HEK293 (cell line): Measurements from ENCODE around the gene AADAT.

Experiments
- CTCF ChIA-PET: fragments of 350-600 bp; formaldehyde crosslinking; extraction: SDS; loops from one replicate; lab custom pipeline; 2021; ENCODE audit warnings: antibody characterized with exemption; lab: Yijun Ruan, JAX
- POLR2A ChIA-PET: fragments of 300-600 bp; formaldehyde crosslinking; extraction: SDS; loops from one replicate; lab custom pipeline; 2020; ENCODE audit warnings: antibody characterized with exemption, inconsistent platforms; lab: Yijun Ruan, JAX
- H3K27ac ChIP-seq: fragments of 200-500 bp; sonication (Bioruptor generic); 2 replicates; pipeline ENCODE4 v1.5.1; 2014; ENCODE audit warnings: low read depth, low read length, control low read depth, inconsistent platforms; ENCODE audit errors: extremely low read depth
- H3K36me3 ChIP-seq, 2 experiments: fragments of 200-500 bp in 1 of 2; sonication (Bioruptor generic) in 1 of 2; 1 replicate in 1 of 2; 2 replicates in 1 of 2; pipeline ENCODE4 v1.5.1; 2014 to 2017; ENCODE audit warnings: inconsistent platforms in 2 of 2, low read length in 2 of 2; ENCODE audit not compliant: control insufficient read depth in 2 of 2, insufficient read depth in 1 of 2
- H3K4me1 ChIP-seq: fragments of 200-500 bp; sonication (Bioruptor generic); 2 replicates; pipeline ENCODE4 v1.5.1; 2014; ENCODE audit warnings: mild to moderate bottlenecking, low read length, inconsistent platforms; ENCODE audit not compliant: control insufficient read depth, insufficient read depth
- H3K4me3 ChIP-seq: 2 replicates; pipeline ENCODE4 v1.5.1; 2011; ENCODE audit warnings: low read depth, mild to moderate bottlenecking, control low read depth, low read length, moderate library complexity
- H3K9me3 ChIP-seq: fragments of 200-500 bp; sonication (Bioruptor generic); 2 replicates; pipeline ENCODE4 v1.5.1; 2014; ENCODE audit warnings: low read depth, low read length, inconsistent platforms; ENCODE audit not compliant: control insufficient read depth, insufficient read depth
- CTCF ChIP-seq: fragments of 450-650 bp; formaldehyde crosslinking; IDR thresholded peaks from 2 replicates; pipeline ENCODE4 v1.5.1; 2016; ENCODE audit warnings: missing biosample characterization, missing genetic modification characterization
- FEZF1 ChIP-seq: fragments of 450-650 bp; formaldehyde crosslinking; IDR thresholded peaks from 2 replicates; pipeline ENCODE4 v1.5.1; 2016; ENCODE audit warnings: missing biosample characterization, missing genetic modification characterization
- INSM2 ChIP-seq: fragments of 450-650 bp; formaldehyde crosslinking; IDR thresholded peaks from 2 replicates; pipeline ENCODE4 v1.5.1; 2016; ENCODE audit warnings: missing biosample characterization, missing genetic modification characterization
- KLF17 ChIP-seq: fragments of 450-650 bp; formaldehyde crosslinking; IDR thresholded peaks from 2 replicates; pipeline ENCODE4 v1.5.1; 2016; ENCODE audit warnings: missing biosample characterization, missing genetic modification characterization
- OSR2 ChIP-seq: fragments of 450-650 bp; formaldehyde crosslinking; IDR thresholded peaks from 2 replicates; pipeline ENCODE4 v1.5.1; 2016; ENCODE audit warnings: missing biosample characterization, missing genetic modification characterization
- RBAK ChIP-seq: fragments of 450-650 bp; formaldehyde crosslinking; IDR thresholded peaks from 2 replicates; pipeline ENCODE4 v1.5.1; 2016; ENCODE audit warnings: missing biosample characterization, missing genetic modification characterization
- TCF7L2 ChIP-seq: IDR thresholded peaks from 2 replicates; pipeline ENCODE4 v1.6.1; 2011; ENCODE audit warnings: low read depth, mild to moderate bottlenecking, inconsistent platforms, low read length, moderate library complexity, borderline replicate concordance
- ZBTB21 ChIP-seq: fragments of 450-650 bp; formaldehyde crosslinking; IDR thresholded peaks from 2 replicates; pipeline ENCODE4 v1.5.1; 2017; ENCODE audit warnings: missing biosample characterization, missing genetic modification characterization
- ZFP41 ChIP-seq: fragments of 450-650 bp; formaldehyde crosslinking; IDR thresholded peaks from 2 replicates; pipeline ENCODE4 v1.5.1; 2016; ENCODE audit warnings: missing biosample characterization, missing genetic modification characterization, borderline replicate concordance
- ZNF2 ChIP-seq: fragments of 450-650 bp; formaldehyde crosslinking; IDR thresholded peaks from 2 replicates; pipeline ENCODE4 v1.5.1; 2016; ENCODE audit warnings: missing biosample characterization, missing genetic modification characterization
- ZNF223 ChIP-seq: fragments of 450-650 bp; formaldehyde crosslinking; IDR thresholded peaks from 2 replicates; pipeline ENCODE4 v1.5.1; 2016; ENCODE audit warnings: missing biosample characterization, missing genetic modification characterization
- ZNF248 ChIP-seq: fragments of 450-650 bp; formaldehyde crosslinking; IDR thresholded peaks from 2 replicates; pipeline ENCODE4 v1.5.1; 2017; ENCODE audit warnings: missing biosample characterization, missing genetic modification characterization
- ZNF292 ChIP-seq: fragments of 450-650 bp; formaldehyde crosslinking; IDR thresholded peaks from 2 replicates; pipeline ENCODE4 v1.5.1; 2016; ENCODE audit warnings: low read depth, missing biosample characterization, missing genetic modification characterization, borderline replicate concordance
- ZNF311 ChIP-seq: fragments of 450-650 bp; formaldehyde crosslinking; IDR thresholded peaks from 2 replicates; pipeline ENCODE4 v1.5.1; 2017; ENCODE audit warnings: missing biosample characterization, missing genetic modification characterization, borderline replicate concordance
- ZNF391 ChIP-seq: fragments of 450-650 bp; formaldehyde crosslinking; IDR thresholded peaks from 2 replicates; pipeline ENCODE4 v1.5.1; 2016; ENCODE audit warnings: low read depth, missing biosample characterization, missing genetic modification characterization, borderline replicate concordance
- ZNF394 ChIP-seq: fragments of 450-650 bp; formaldehyde crosslinking; IDR thresholded peaks from 2 replicates; pipeline ENCODE4 v1.5.1; 2016; ENCODE audit warnings: missing biosample characterization, missing genetic modification characterization, mild to moderate bottlenecking, moderate library complexity, borderline replicate concordance
- ZNF510 ChIP-seq: fragments of 450-650 bp; formaldehyde crosslinking; IDR thresholded peaks from 2 replicates; pipeline ENCODE4 v1.5.1; 2018; ENCODE audit warnings: mild to moderate bottlenecking, missing genetic modification characterization, missing biosample characterization; ENCODE audit not compliant: insufficient replicate concordance
- ZNF580 ChIP-seq: fragments of 450-650 bp; formaldehyde crosslinking; IDR thresholded peaks from 2 replicates; pipeline ENCODE4 v1.5.1; 2016; ENCODE audit warnings: missing biosample characterization, missing genetic modification characterization
- ZNF600 ChIP-seq: fragments of 450-650 bp; formaldehyde crosslinking; IDR thresholded peaks from 2 replicates; pipeline ENCODE4 v1.5.1; 2016; ENCODE audit warnings: missing biosample characterization, missing genetic modification characterization
- ZNF626 ChIP-seq: fragments of 450-650 bp; sonication (Bioruptor Pico); formaldehyde crosslinking; IDR thresholded peaks from 2 replicates; pipeline ENCODE4 v1.5.1; 2018; ENCODE audit warnings: missing biosample characterization, missing genetic modification characterization, inconsistent platforms
- ZNF658 ChIP-seq: fragments of 450-650 bp; formaldehyde crosslinking; IDR thresholded peaks from 2 replicates; pipeline ENCODE4; 2016; ENCODE audit warnings: missing biosample characterization, missing genetic modification characterization
- ZNF747 ChIP-seq: fragments of 450-650 bp; formaldehyde crosslinking; IDR thresholded peaks from 2 replicates; pipeline ENCODE4 v1.5.1; 2016; ENCODE audit warnings: missing biosample characterization, missing genetic modification characterization
- ZNF792 ChIP-seq: fragments of 450-650 bp; formaldehyde crosslinking; IDR thresholded peaks from 2 replicates; pipeline ENCODE4 v1.5.1; 2016; ENCODE audit warnings: missing biosample characterization, missing genetic modification characterization
- ZSCAN16 ChIP-seq: fragments of 450-650 bp; formaldehyde crosslinking; IDR thresholded peaks from 2 replicates; pipeline ENCODE4 v1.5.1; 2016; ENCODE audit warnings: missing biosample characterization, missing genetic modification characterization
- TF ChIP-seq, protein P1 (sequence below): fragments of 450-650 bp; formaldehyde crosslinking; optimal IDR thresholded peaks from 2 replicates; pipeline ENCODE3; 2016; ENCODE audit warnings: missing biosample characterization, mild to moderate bottlenecking, missing genetic modification characterization
- TF ChIP-seq, protein P2 (sequence below): fragments of 450-650 bp; formaldehyde crosslinking; IDR thresholded peaks from 2 replicates; pipeline ENCODE4 v1.5.1; 2016; ENCODE audit warnings: missing biosample characterization, missing genetic modification characterization

The AADAT gene

GRCh38 chr4:170109586-170110284 is 20.0 kb upstream of the AADAT start:
- CTCF ChIA-PET = no interaction called here
- Histone ChIP-seq H3K27ac (no peak overlapping the region), H3K4me1 (no peaks in the 10 kb centered on the region), H3K9me3 (no peaks in the 10 kb centered on the region), H3K4me3 (no peak overlapping the region), H3K36me3 (no peaks in the 10 kb centered on the region)
- POLR2A ChIA-PET = no interaction called here
- TF ChIP-seq ZNF394 (tag by site-specific recombination) (no peak), CTCF (tag by site-specific recombination) (no peak), INSM2 (tag by site-specific recombination) (no peak), ZNF626 (tag by site-specific recombination) (no peak), KLF17 (tag by site-specific recombination) (no peak), ZNF747 (tag by site-specific recombination) (no peak), FEZF1 (tag by site-specific recombination) (no peak), ZNF2 (tag by site-specific recombination) (no peak), ZNF248 (no peak), OSR2 (tag by site-specific recombination) (no peak)
- TF ChIP-seq, all 188 proteins: peak for 0

GRCh38 chr4:170106900-170107299 is 17.1 kb upstream of the AADAT start:
- H3K9me3 ChIP-seq = no peaks in the 10 kb centered on the region
- no peaks in the 10 kb centered on the region for H3K4me1 ChIP-seq
- H3K4me3 ChIP-seq = no peak overlapping the region
- H3K27ac ChIP-seq = no peak overlapping the region
- H3K36me3 ChIP-seq = no peaks in the 10 kb centered on the region
- CTCF ChIA-PET = no interaction called here
- POLR2A ChIA-PET = no interaction called here
- no peak for TF ChIP-seq TCF7L2
- TF ChIP-seq, protein P1, sequence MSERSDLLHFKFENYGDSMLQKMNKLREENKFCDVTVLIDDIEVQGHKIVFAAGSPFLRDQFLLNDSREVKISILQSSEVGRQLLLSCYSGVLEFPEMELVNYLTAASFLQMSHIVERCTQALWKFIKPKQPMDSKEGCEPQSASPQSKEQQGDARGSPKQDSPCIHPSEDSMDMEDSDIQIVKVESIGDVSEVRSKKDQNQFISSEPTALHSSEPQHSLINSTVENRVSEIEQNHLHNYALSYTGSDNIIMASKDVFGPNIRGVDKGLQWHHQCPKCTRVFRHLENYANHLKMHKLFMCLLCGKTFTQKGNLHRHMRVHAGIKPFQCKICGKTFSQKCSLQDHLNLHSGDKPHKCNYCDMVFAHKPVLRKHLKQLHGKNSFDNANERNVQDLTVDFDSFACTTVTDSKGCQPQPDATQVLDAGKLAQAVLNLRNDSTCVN (tag by site-specific recombination) = no peak
- no peak for TF ChIP-seq RBAK (tag by site-specific recombination)
- TF ChIP-seq ZNF792 (tag by site-specific recombination) = no peak
- no peak for TF ChIP-seq ZNF580 (tag by site-specific recombination)
- no peak for TF ChIP-seq ZNF600 (tag by site-specific recombination)
- TF ChIP-seq, protein P2, sequence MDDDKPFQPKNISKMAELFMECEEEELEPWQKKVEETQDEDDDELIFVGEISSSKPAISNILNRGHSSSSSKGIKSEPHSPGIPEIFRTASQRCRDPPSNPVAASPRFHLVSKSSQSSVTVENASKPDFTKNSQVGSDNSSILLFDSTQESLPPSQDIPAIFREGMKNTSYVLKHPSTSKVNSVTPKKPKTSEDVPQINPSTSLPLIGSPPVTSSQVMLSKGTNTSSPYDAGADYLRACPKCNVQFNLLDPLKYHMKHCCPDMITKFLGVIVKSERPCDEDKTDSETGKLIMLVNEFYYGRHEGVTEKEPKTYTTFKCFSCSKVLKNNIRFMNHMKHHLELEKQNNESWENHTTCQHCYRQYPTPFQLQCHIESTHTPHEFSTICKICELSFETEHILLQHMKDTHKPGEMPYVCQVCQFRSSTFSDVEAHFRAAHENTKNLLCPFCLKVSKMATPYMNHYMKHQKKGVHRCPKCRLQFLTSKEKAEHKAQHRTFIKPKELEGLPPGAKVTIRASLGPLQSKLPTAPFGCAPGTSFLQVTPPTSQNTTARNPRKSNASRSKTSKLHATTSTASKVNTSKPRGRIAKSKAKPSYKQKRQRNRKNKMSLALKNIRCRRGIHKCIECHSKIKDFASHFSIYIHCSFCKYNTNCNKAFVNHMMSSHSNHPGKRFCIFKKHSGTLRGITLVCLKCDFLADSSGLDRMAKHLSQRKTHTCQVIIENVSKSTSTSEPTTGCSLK = no peak
- TF ChIP-seq ZNF311 (tag by site-specific recombination) = no peak
- TF ChIP-seq ZNF223 = no peak
- TF ChIP-seq ZNF658 (tag by site-specific recombination) = no peak
- TF ChIP-seq ZBTB21 (tag by site-specific recombination) = no peak
- no peak for TF ChIP-seq ZNF292 (tag by site-specific recombination)
- TF ChIP-seq ZFP41 (tag by site-specific recombination) = no peak
- TF ChIP-seq ZSCAN16 = no peak
- TF ChIP-seq ZNF510 = no peak
- TF ChIP-seq ZNF391 (tag by site-specific recombination) = no peak
